GM12878 (cell line): ENCODE results near the gene PSMD11. TPM values are rescaled to one million over a fixed set of nuclear protein-coding genes. Genes with fewer than 3 reads are reported as not detected.

Source experiments
- ASH2L ChIP-seq: fragments of 300-600, 200-600 bp; sonication (generic); IDR thresholded peaks from 2 replicates; pipeline ENCODE4 v1.6.1; 2017; ENCODE audit warnings: low read depth, mild to moderate bottlenecking, borderline replicate concordance
- ATF7 ChIP-seq: fragments of 450-650 bp; IDR thresholded peaks from 2 replicates; pipeline ENCODE4 v1.6.1; 2016; ENCODE audit warnings: low read depth, mild to moderate bottlenecking
- E2F8 ChIP-seq: fragments of 450-650 bp; IDR thresholded peaks from 2 replicates; pipeline ENCODE4 v1.6.1; 2018; ENCODE audit warnings: mild to moderate bottlenecking, low read depth, moderate library complexity; ENCODE audit not compliant: partially characterized antibody
- FOS ChIP-seq: IDR thresholded peaks from 3 replicates; pipeline ENCODE4 v1.6.1; 2011; ENCODE audit warnings: borderline replicate concordance; ENCODE audit not compliant: insufficient read length; ENCODE audit errors: extremely low read depth
- HCFC1 ChIP-seq: fragments of 150-350 bp; IDR thresholded peaks from 2 replicates; pipeline ENCODE4 v1.6.1; 2014; ENCODE audit warnings: low read length
- HDAC6 ChIP-seq: fragments of 200-600 bp; sonication (generic); IDR thresholded peaks from one replicate; pipeline ENCODE4 v1.8.0; 2017; ENCODE audit warnings: antibody characterized with exemption; ENCODE audit not compliant: unreplicated experiment
- PAX5 ChIP-seq: IDR thresholded peaks from 2 replicates; pipeline ENCODE4 v1.6.1; 2011; ENCODE audit warnings: low read depth, low read length, borderline replicate concordance
- POLR2AphosphoS2 ChIP-seq: IDR thresholded peaks from 2 replicates; pipeline ENCODE4 v1.6.1; 2011; ENCODE audit warnings: low read depth, mild to moderate bottlenecking, low read length, improper control_type of control experiment, moderate library complexity
- RCOR1 ChIP-seq: conservative IDR thresholded peaks from 2 replicates; pipeline ENCODE4 v1.6.1; 2012; ENCODE audit warnings: low read depth, low read length, improper control_type of control experiment
- SMAD5 ChIP-seq: IDR thresholded peaks from 2 replicates; pipeline ENCODE4 v1.6.1; 2016; ENCODE audit warnings: antibody characterized with exemption, low read depth
- SREBF1 ChIP-seq: IDR thresholded peaks from 2 replicates; pipeline ENCODE4 v1.6.1; 2012; ENCODE audit warnings: mild to moderate bottlenecking, low read length
- TAF1 ChIP-seq: IDR thresholded peaks from 2 replicates; pipeline ENCODE4 v1.6.1; 2011; ENCODE audit warnings: mild to moderate bottlenecking, low read depth, low read length, borderline replicate concordance
- ZBTB33 ChIP-seq: fragments of 450-650 bp; IDR thresholded peaks from 2 replicates; pipeline ENCODE4 v1.6.1; 2017; ENCODE audit warnings: mild to moderate bottlenecking
- ZBTB4 ChIP-seq: fragments of 450-650 bp; formaldehyde crosslinking; IDR thresholded peaks from 2 replicates; pipeline ENCODE4 v1.4.0; 2022; ENCODE audit warnings: mild to moderate bottlenecking, moderate library complexity
- ZBTB40 ChIP-seq: fragments of 450-650 bp; IDR thresholded peaks from 2 replicates; pipeline ENCODE4 v1.6.1; 2016; ENCODE audit warnings: mild to moderate bottlenecking, moderate library complexity, borderline replicate concordance
- ZNF217 ChIP-seq: fragments of 450-650 bp; IDR thresholded peaks from 2 replicates; pipeline ENCODE4 v1.6.1; 2017; ENCODE audit warnings: antibody characterized with exemption, mild to moderate bottlenecking
- ZNF24 ChIP-seq: fragments of 450-650 bp; IDR thresholded peaks from 2 replicates; pipeline ENCODE4 v1.6.1; 2017; ENCODE audit warnings: antibody characterized with exemption, mild to moderate bottlenecking
- ZZZ3 ChIP-seq: IDR thresholded peaks from 2 replicates; pipeline ENCODE4 v1.6.1; 2011; ENCODE audit warnings: low read depth; ENCODE audit not compliant: control insufficient read depth, insufficient read length
- polyA plus RNA-seq, 11 experiments: library from polyadenylated mRNA; depleted of rRNA in 4 of 11; unstranded in 6 of 11; stranded (reverse) in 5 of 11; fragments of >200 nt; fragmentation: Nextera tagmentation in 4 of 11; fragmentation: Illumina TruSeq in 1 of 11; extraction: Ambion mirVana in 4 of 11; extraction: Trizol in 1 of 11; gene quantifications; 1 replicate in 1 of 11; 2 replicates in 10 of 11; pipeline versions ENCODE4 v1.2.1 to v1.2.3, GENCODE V29; 2011 to 2016; ENCODE audit warnings: inconsistent platforms in 2 of 11, missing spikeins in 2 of 11, low read depth in 1 of 11
- total RNA-seq, 4 experiments: library from RNA; depleted of rRNA in 3 of 4; stranded (reverse); fragments of >200 nt in 3 of 4; fragmentation: Illumina TruSeq in 1 of 4; extraction: Trizol in 1 of 4; gene quantifications; 2 replicates each; pipeline versions ENCODE4 v1.2.1 to v1.2.3, GENCODE V29; 2013 to 2021

PSMD11 gene
- total and polyA plus RNA-seq, 10 of the 15 experiments (the other 5 are each of a cell fraction or from before 2014, with no cell fraction given): 84.1 to 319 (median 120) TPM

GRCh38 chr17:32489320-32490100 is 45.2 kb downstream of the PSMD11 start (continued):
- TF ChIP-seq SMAD5: no peak; the same call in 1 of the 2 replicates
- TF ChIP-seq ZBTB40: no peak
- no peak for TF ChIP-seq ZZZ3
- 0 out of 2 replicates have a peak, but pooled peaks have one; percentile 42 for TF ChIP-seq POLR2AphosphoS2
- TF ChIP-seq HDAC6: no peak
- TF ChIP-seq ATF7: no peak
- no peak for TF ChIP-seq ZNF217
- TF ChIP-seq SREBF1: no peak
- TF ChIP-seq ZBTB4 (CRISPR knock-in tag): no peak
- TF ChIP-seq ZBTB33: no peak
- TF ChIP-seq ZNF24: no peak
- TF ChIP-seq PAX5: no peak
- TF ChIP-seq E2F8: no peak
- no peak for TF ChIP-seq ASH2L
- TF ChIP-seq FOS: no peak
- TF ChIP-seq TAF1: no peak
- TF ChIP-seq HCFC1: no peak
- no peak for TF ChIP-seq RCOR1
